AG04449 (cell line): ENCODE results near the gene TBC1D10A.

Source experiments
- CTCF ChIA-PET: fragments of 350-600 bp; formaldehyde crosslinking; extraction: SDS; loops from one replicate; lab custom pipeline; 2021; ENCODE audit warnings: antibody characterized with exemption; lab: Yijun Ruan, JAX
- POLR2A ChIA-PET: fragments of 400-600, 350-600 bp; formaldehyde crosslinking; extraction: SDS; loops from one replicate; lab custom pipeline; 2020; ENCODE audit warnings: antibody characterized with exemption, inconsistent platforms; lab: Yijun Ruan, JAX
- DNase-seq: peaks from one replicate; pipeline ENCODE4 v3.0.0-alpha.2; 2010; ENCODE audit warnings: low read depth, low spot score
- H3K4me3 ChIP-seq: 2 replicates; pipeline ENCODE4 v1.5.1; 2011; ENCODE audit warnings: low read depth, mild to moderate bottlenecking, control low read depth, low read length
- TF ChIP-seq, protein P1 (sequence below): IDR thresholded peaks from one replicate; pipeline ENCODE4 v1.5.1; 2011; ENCODE audit warnings: mild to moderate bottlenecking, moderate library complexity, low read length, control low read depth, inconsistent platforms; ENCODE audit not compliant: insufficient read depth; ENCODE audit errors: missing control alignments

TBC1D10A gene

DNA sequence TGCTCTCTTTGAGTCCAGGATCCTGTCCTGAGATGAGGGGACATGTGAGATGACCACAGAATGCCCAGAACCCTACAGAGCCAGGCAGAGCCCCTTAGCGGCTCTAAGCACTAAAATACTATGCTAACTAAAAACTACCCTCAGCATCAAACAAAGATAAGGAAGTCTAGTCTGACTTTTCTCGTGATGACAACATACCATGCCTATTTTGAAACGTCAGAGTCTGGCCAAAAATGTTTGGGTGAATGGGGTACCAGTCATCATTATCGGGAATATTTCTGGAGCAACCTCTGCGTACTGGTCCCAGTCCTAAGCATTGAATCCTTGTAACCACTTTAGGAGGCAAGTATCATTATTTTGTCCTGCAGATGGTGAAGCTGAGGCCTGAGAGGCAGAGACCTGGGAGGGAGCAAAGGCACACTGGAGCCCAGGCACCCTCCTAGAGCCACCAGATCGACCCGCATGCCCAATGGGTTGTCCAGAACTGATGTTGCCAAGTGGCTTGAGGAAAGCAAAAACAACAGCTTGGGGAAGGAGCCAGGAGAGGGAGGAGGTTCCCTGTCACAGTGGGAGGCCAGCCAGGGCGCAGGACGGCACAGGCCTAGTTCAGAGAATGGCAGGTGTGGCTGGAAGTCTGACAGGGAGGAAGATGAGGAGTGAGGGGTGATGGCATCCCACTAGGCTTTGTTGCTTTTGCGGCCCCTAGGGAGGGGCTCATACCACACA is 52.9 kb downstream of the TBC1D10A start:
- CTCF ChIA-PET = interaction anchor here (0.6 to 7.5 kb wide), 3 partner anchors 10 to 22 kb away, joined by 3 to 77 read pairs (median 33); partner anchors contain the start of gene CASTOR1
- no peak for DNase-seq
- POLR2A ChIA-PET = no interaction called here
- TF ChIP-seq, protein P1, sequence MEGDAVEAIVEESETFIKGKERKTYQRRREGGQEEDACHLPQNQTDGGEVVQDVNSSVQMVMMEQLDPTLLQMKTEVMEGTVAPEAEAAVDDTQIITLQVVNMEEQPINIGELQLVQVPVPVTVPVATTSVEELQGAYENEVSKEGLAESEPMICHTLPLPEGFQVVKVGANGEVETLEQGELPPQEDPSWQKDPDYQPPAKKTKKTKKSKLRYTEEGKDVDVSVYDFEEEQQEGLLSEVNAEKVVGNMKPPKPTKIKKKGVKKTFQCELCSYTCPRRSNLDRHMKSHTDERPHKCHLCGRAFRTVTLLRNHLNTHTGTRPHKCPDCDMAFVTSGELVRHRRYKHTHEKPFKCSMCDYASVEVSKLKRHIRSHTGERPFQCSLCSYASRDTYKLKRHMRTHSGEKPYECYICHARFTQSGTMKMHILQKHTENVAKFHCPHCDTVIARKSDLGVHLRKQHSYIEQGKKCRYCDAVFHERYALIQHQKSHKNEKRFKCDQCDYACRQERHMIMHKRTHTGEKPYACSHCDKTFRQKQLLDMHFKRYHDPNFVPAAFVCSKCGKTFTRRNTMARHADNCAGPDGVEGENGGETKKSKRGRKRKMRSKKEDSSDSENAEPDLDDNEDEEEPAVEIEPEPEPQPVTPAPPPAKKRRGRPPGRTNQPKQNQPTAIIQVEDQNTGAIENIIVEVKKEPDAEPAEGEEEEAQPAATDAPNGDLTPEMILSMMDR = no peak
- H3K4me3 ChIP-seq = no peak overlapping the region

DNA sequence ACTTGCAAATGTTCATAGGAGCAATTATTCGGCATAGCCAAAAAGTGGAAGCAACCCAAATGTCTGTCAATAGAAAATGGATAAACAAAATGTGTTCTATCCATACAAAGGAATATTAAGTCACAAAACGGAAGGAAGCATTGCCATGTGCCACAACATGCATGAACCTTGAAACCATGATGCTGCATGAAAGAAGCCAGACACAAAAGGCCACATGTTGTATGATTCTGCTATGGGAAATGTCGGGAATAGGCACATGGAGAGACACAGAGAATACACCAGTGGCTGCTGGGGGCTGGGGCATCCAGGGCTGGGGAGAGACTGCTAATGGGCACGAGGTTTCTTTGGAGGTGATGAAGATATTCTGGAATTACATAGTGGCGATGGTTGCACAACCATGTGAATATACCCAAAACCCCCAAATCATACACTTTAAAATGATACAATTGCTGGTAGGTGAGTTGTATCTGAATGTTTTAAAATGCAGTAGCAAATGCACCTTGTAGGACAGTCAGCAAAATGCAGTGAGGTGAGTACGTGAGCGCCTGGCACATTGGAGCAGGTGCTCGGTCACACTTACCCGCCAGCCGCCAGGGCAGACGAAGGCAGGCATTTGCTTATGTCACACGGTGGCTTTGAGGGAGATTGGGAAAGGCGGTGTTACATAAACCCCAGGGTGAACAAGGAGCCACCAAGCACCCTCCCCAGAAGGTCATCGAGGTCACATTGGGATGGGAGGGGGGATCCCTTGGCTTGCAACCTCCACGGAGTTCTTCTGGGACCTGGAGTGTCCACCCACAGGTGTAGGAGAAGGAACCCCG is 53.8 kb downstream of the TBC1D10A start:
- TF ChIP-seq, protein P1 = no peak
- ChIA-PET CTCF (interaction anchor here (1.0 to 7.5 kb wide), 3 partner anchors 9 to 15 kb away, joined by 4 to 77 read pairs (median 33); partner anchors contain the start of gene CASTOR1), POLR2A (no interaction called here)
- DNase-seq = no peak
- no peak overlapping the region for H3K4me3 ChIP-seq

DNA sequence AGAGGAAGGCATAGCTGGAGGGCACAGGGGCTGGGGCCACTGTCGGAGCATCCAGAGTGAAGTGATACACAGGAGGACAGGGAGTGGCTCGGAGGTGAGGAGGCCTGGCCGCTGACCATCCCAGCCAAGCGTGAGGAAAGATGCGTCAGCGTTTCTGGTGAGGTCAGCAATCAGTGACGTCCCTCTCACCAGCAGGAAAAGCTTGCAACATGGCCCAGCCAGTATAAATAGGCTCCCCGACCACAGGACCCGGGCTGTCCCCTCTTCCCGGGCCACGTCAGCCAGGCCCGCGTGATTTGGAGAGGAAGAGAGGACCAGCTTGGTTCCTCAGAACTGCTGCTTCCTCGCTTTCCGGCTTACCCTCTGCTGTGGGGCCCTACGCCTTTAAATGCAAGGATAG is 55.9 kb downstream of the TBC1D10A start:
- POLR2A ChIA-PET = no interaction called here

DNA sequence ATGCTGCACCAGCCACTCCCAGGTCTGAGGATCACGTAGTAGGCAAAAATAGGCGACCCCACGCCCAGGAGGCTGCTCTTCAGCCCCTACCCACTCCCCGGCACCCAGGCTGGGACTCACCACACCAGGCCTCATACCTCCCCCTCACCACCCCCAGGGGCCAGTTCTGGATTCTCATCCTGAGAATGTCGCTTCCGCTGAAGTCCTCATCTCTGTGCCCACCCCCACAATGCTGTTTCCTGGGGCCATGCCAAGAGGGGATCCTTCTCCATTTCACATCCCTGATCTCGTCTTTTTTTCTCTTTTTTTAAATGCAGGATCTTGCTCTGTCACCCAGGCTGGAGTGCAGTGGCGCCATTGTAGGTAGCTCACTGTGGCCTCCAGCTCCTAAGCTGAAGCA is 58.4 kb downstream of the TBC1D10A start:
- ChIA-PET CTCF (interaction anchor here (0.6 to 2.6 kb wide), 6 partner anchors 9 to 211 kb away, joined by 3 to 14 read pairs (median 6); partner anchors contain the start of genes CASTOR1 and RNF215), POLR2A (no interaction called here)
- no peak overlapping the region for H3K4me3 ChIP-seq
- no peak for DNase-seq
- TF ChIP-seq, protein P1 = no peak

More for the DNA sequence above, 55.9 kb downstream of the TBC1D10A start:
- DNase-seq = no peak
- H3K4me3 ChIP-seq = no peak overlapping the region
- CTCF ChIA-PET = interaction anchor here (0.7 to 2.2 kb wide), 5 partner anchors 9 to 163 kb away, joined by 3 to 8 read pairs (median 4); partner anchors contain the start of gene RNF215
- TF ChIP-seq, protein P1 = no peak

DNA sequence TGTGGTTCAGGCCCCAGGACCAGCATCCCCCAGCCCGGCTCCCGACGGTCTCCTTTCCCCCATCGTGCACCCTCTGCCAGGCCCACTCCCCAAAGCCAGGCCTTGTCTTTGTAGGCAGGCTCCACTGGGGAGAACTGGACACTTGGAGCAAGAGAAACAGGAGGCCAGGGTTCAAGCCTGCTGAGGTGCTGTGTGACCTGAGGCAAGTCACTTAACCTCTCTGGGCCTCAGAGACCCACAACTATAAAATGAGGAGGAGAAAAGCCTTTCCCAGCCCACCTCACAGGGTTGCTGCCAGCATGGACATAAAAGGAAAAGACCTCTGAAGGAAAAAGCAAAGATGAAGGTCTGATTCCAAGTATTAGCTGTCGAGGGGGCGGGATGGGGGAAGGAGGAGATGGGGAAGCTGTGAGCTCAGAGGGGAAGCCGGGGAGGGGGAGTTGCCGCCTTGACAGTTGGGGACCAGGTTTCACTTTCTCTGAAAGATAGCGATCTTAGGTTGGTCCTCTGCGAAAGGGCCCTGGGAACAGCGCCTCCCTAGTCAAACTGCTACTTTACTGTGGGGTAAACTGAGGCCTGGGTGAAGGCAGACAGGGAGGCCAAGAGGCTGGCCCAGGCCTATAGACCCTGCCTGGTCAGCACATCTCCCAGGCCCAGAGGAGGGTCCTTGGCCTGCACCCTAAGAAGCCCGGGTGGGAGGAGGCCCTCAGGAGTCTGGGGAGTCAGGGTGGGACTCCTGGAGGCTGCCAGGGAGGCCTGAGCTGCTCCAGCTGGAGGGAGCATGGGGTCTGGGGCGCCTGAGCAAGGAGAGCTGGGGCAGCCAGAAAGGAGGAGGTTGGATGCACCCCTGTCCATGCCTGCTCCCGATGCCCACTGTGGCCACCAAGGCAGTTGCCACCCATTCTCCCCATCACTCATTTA is 59.1 kb downstream of the TBC1D10A start:
- TF ChIP-seq, protein P1 = no peak
- H3K4me3 ChIP-seq = no peak overlapping the region
- ChIA-PET POLR2A (no interaction called here), CTCF (interaction anchor here (0.7 to 2.6 kb wide), 6 partner anchors 8 to 160 kb away, joined by 3 to 14 read pairs (median 6); partner anchors contain the start of genes CASTOR1 and RNF215)
- no peak for DNase-seq
